ENCODE measurements around the gene AIFM3.

DNA sequence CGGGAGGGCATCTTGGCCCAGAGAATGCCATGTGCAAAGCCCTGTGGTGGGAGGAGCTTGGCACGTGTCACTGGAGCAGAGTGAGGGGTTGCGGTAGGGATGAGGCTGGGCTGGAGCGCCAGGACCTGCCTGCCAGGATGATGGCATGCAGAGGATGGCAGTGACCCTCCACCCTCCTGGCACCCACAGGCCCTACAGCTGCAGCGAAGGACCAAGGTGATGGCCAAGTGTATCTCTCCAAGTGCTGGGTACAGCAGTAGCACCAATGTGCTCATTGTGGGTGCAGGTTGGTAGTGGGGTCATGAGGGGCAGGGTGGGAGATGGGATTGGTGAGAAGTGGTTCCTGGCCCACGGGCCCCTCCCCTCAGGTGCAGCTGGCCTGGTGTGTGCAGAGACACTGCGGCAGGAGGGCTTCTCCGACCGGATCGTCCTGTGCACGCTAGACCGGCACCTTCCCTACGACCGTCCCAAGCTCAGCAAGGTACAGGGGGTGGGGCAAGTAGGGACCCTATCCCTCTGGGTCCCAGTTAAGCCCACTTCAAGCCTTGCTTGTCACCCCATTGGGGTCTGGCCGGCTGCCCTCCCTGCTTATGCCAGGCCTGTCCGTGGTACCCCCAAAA is 7.4 kb downstream of the AIFM3 start:
- TF ChIP-seq, protein P1, sequence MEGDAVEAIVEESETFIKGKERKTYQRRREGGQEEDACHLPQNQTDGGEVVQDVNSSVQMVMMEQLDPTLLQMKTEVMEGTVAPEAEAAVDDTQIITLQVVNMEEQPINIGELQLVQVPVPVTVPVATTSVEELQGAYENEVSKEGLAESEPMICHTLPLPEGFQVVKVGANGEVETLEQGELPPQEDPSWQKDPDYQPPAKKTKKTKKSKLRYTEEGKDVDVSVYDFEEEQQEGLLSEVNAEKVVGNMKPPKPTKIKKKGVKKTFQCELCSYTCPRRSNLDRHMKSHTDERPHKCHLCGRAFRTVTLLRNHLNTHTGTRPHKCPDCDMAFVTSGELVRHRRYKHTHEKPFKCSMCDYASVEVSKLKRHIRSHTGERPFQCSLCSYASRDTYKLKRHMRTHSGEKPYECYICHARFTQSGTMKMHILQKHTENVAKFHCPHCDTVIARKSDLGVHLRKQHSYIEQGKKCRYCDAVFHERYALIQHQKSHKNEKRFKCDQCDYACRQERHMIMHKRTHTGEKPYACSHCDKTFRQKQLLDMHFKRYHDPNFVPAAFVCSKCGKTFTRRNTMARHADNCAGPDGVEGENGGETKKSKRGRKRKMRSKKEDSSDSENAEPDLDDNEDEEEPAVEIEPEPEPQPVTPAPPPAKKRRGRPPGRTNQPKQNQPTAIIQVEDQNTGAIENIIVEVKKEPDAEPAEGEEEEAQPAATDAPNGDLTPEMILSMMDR (IDR thresholded peaks at IDR 0.05; ENCODE audit: insufficient read depth, low read length, poor library complexity, severe bottlenecking) = no peak
- no peak for TF ChIP-seq EZH2phosphoT487 (conservative IDR thresholded peaks at IDR 0.05; ENCODE audit: low read length)

All from SU-DHL-6 (cell line).